Prostate gland (tissue), 2 donors: ENCODE data around the gene HDAC4.

Experiments
- CTCF ChIP-seq, 4 experiments: fragments of 200-600 bp in 2 of 4; fragments of 450-650 bp in 2 of 4; sonication (generic) in 2 of 4; IDR thresholded peaks; 1 replicate in 3 of 4; 2 replicates in 1 of 4; pipeline ENCODE4 v1.5.1; 2016 to 2019; ENCODE audit warnings: antibody characterized with exemption in 4 of 4, mild to moderate bottlenecking in 2 of 4, moderate library complexity in 2 of 4
- POLR2A ChIP-seq: fragments of 450-650 bp; IDR thresholded peaks from one replicate; pipeline ENCODE4 v1.6.1; 2016; ENCODE audit warnings: antibody characterized with exemption, mild to moderate bottlenecking
- POLR2AphosphoS5 ChIP-seq: sonication (generic); formaldehyde crosslinking; IDR thresholded peaks from one replicate; pipeline ENCODE4 v1.6.1; 2017; ENCODE audit warnings: antibody characterized with exemption

DNA sequence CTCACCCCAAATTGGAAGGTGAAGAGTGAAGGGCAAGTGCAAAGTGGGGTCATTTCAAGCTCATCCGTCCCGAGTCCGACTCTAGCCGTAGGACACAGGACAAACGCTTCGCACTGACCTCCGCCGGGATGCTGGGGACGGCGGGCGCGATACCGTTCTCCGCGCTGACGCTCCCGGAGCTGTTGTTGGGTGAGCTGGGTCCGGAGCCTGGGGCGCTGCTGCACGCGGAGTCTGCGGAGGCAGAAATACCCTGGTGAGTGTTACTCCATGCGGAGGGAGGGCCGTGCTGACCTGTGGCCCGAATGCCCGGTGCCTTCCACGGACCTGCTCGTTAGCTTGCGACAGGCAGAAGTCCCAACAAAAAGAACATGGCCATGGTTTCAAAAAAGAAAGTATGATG lies 261.3 kb downstream of the HDAC4 start:
- TF ChIP-seq POLR2A (no peak), CTCF (IDR thresholded peaks at IDR 0.05) (no peak), POLR2AphosphoS5 (no peak)
